ENCODE results near the gene HMOX2.

HMOX2 gene

GRCh38 chr16:4510747-4511426 lies 34.7 kb downstream of the HMOX2 start:
- no peak overlapping the region for H3K4me3 ChIP-seq (ENCODE audit: low read depth, low read length)
- H3K36me3 ChIP-seq = peaks cover 82% of the 10 kb centered on the region
- TF ChIP-seq, protein P1, sequence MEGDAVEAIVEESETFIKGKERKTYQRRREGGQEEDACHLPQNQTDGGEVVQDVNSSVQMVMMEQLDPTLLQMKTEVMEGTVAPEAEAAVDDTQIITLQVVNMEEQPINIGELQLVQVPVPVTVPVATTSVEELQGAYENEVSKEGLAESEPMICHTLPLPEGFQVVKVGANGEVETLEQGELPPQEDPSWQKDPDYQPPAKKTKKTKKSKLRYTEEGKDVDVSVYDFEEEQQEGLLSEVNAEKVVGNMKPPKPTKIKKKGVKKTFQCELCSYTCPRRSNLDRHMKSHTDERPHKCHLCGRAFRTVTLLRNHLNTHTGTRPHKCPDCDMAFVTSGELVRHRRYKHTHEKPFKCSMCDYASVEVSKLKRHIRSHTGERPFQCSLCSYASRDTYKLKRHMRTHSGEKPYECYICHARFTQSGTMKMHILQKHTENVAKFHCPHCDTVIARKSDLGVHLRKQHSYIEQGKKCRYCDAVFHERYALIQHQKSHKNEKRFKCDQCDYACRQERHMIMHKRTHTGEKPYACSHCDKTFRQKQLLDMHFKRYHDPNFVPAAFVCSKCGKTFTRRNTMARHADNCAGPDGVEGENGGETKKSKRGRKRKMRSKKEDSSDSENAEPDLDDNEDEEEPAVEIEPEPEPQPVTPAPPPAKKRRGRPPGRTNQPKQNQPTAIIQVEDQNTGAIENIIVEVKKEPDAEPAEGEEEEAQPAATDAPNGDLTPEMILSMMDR (IDR thresholded peaks at IDR 0.05; ENCODE audit: low read depth, low read length) = no peak
- no peak for DNase-seq
- no peaks in the 10 kb centered on the region for H3K9me3 ChIP-seq (ENCODE audit: severe bottlenecking)
- H3K27me3 ChIP-seq (ENCODE audit: insufficient read depth, low read depth, severe bottlenecking) = no peaks in the 10 kb centered on the region
- H3K27ac ChIP-seq = no peak overlapping the region

- H3K27me3 ChIP-seq (ENCODE audit: insufficient read depth, low read depth, severe bottlenecking) = no peaks in the 10 kb centered on the region
- TF ChIP-seq, protein P1 (IDR thresholded peaks at IDR 0.05; ENCODE audit: low read depth, low read length) = peak; percentile 90
- no peaks in the 10 kb centered on the region for H3K9me3 ChIP-seq (ENCODE audit: severe bottlenecking)
- no peak overlapping the region; the same call in 1 of the 2 replicates for H3K27ac ChIP-seq
- H3K36me3 ChIP-seq = peaks cover 76% of the 10 kb centered on the region
- DNase-seq = peak; percentile 90
- no peak overlapping the region for H3K4me3 ChIP-seq (ENCODE audit: low read depth, low read length)
Measured at GRCh38 chr16:4511441-4512082, 35.4 kb downstream of the HMOX2 start.

DNA sequence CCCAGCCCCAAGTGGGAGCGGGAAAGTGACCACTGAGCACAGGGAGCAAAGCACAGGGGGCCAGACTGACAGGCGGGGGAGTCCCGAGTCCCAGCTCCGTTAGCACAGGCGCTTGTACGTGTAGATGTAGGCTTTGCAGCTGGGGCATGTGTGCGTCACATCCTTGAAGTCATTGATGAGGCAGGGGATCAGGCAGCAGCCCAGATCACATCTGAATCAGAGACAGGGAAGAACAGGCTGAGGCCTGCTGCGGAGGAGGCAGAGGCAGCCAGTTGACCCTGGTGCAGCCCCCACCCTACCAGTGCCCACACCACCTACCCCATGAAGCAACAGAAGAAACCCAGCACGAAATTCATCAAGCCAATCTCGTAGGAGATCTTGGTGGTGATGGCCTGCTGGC lies 36.3 kb downstream of the HMOX2 start:
- Histone ChIP-seq H3K27me3 (ENCODE audit: insufficient read depth, low read depth, severe bottlenecking) (no peaks in the 10 kb centered on the region), H3K27ac (no peak overlapping the region), H3K9me3 (ENCODE audit: severe bottlenecking) (no peaks in the 10 kb centered on the region), H3K36me3 (peaks cover 67% of the 10 kb centered on the region), H3K4me3 (ENCODE audit: low read depth, low read length) (no peak overlapping the region)
- TF ChIP-seq, protein P1 (IDR thresholded peaks at IDR 0.05; ENCODE audit: low read depth, low read length) = no peak
- no peak for DNase-seq

- TF ChIP-seq, protein P1 (IDR thresholded peaks at IDR 0.05; ENCODE audit: low read depth, low read length) = no peak
- no peak overlapping the region for H3K27ac ChIP-seq
- no peaks in the 10 kb centered on the region for H3K9me3 ChIP-seq (ENCODE audit: severe bottlenecking)
- H3K4me3 ChIP-seq (ENCODE audit: low read depth, low read length) = no peak overlapping the region
- no peak for DNase-seq
- H3K27me3 ChIP-seq (ENCODE audit: insufficient read depth, low read depth, severe bottlenecking) = no peaks in the 10 kb centered on the region
- peaks cover 59% of the 10 kb centered on the region for H3K36me3 ChIP-seq
Measured at GRCh38 chr16:4513086-4513860, 37.1 kb downstream of the HMOX2 start.

GRCh38 chr16:4513881-4514280 lies 37.7 kb downstream of the HMOX2 start:
- Histone ChIP-seq H3K27ac (no peak overlapping the region), H3K27me3 (ENCODE audit: insufficient read depth, low read depth, severe bottlenecking) (no peaks in the 10 kb centered on the region), H3K36me3 (peaks cover 53% of the 10 kb centered on the region), H3K9me3 (ENCODE audit: severe bottlenecking) (no peaks in the 10 kb centered on the region), H3K4me3 (ENCODE audit: low read depth, low read length) (no peak overlapping the region)
- TF ChIP-seq, protein P1 (IDR thresholded peaks at IDR 0.05; ENCODE audit: low read depth, low read length) = no peak
- no peak for DNase-seq
